KOPT-K1 (cell line): ENCODE measurements around the gene CRYBG3.

Experiments used
- H3K27ac ChIP-seq: fragments of 200-600 bp; sonication (generic); 2 replicates; pipeline ENCODE4 v1.5.1; 2016; ENCODE audit warnings: antibody characterized with exemption, mild to moderate bottlenecking, low read depth, low read length; ENCODE audit not compliant: poor library complexity, severe bottlenecking
- H3K36me3 ChIP-seq: fragments of 200-600 bp; sonication (generic); 2 replicates; pipeline ENCODE4 v1.5.1; 2017; ENCODE audit warnings: antibody characterized with exemption, mild to moderate bottlenecking, low read length, moderate library complexity; ENCODE audit not compliant: insufficient read depth
- H3K9me3 ChIP-seq: fragments of 200-600 bp; sonication (generic); 2 replicates; pipeline ENCODE4 v1.5.1; 2017; ENCODE audit warnings: antibody characterized with exemption, low read length, mild to moderate bottlenecking; ENCODE audit not compliant: insufficient read depth, poor library complexity, severe bottlenecking

Gene CRYBG3

DNA sequence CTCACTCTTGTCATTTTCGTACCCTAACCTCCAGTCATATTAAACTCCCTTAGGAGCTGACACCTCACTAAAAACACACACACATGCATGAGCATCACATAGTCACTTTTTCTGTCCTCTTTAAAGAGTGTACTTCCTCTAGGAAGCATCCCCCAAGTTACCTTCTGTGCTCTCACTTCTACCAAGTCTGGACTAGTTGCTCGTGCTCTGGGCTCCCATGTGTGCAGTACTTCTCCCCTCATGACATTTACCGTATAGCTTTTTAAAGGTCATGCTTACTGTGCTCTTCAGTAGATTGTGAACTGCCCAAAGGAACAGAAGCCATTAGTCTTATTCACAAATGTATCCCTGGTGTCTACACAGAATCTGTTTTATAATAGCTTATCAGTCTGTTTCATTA is 42.0 kb downstream of the CRYBG3 start:
- no peak overlapping the region for H3K27ac ChIP-seq
- H3K9me3 ChIP-seq: no peaks in the 10 kb centered on the region
- no peaks in the 10 kb centered on the region for H3K36me3 ChIP-seq

DNA sequence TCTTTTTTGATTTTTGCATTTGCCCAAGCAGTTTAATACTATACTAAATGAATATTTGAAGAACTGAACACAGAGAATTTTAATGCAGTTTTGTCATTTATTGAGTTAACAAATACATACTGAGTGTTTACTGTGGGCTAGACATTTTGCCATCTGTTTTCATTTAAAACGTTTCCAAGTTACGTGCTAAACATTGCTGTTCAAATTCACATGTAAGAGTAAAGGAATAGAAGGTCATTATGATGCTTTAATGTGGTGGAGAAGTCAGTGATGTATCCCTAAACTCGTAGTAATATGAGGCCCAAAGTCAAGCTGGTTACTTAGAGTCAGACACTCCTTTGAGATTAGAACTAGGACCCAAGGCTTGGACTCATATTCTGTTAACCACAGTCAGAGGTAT is 49.4 kb downstream of the CRYBG3 start:
- Histone ChIP-seq H3K9me3 (no peaks in the 10 kb centered on the region), H3K36me3 (no peaks in the 10 kb centered on the region), H3K27ac (no peak overlapping the region)

DNA sequence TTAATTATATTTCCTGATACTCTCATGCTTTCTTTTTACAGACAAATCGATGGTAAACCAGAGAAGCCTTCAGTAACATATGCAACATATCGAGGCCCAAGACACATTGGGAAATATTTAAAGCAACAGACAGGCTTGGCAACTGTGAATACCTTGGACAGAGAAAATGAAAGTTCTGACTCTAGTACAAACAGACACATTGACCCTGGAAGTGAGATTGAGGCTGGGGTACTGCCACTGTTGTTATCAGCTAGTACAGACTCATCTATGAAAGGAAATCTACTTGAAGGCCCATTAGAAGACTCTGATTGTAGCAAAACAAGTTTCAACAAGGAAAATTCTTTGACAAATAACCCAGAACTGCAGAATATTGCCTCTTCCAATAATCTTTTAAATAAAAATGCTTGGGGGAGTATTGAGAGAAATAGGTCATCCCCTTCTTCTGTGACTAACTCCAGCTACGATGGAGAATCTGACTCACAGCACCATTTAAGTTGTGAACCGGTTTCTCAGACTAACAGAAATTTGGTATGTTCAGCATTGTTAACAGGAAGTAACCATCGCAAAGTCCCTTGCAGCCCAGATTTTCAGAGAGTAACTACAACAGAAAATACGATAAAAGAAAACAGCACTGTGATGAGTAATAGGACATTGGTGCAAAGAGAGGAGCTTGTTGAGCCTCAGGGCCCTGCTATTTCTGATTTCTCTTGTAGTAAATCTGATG is 50.2 kb downstream of the CRYBG3 start:
- H3K9me3 ChIP-seq: no peaks in the 10 kb centered on the region
- H3K27ac ChIP-seq: no peak overlapping the region
- no peaks in the 10 kb centered on the region for H3K36me3 ChIP-seq

DNA sequence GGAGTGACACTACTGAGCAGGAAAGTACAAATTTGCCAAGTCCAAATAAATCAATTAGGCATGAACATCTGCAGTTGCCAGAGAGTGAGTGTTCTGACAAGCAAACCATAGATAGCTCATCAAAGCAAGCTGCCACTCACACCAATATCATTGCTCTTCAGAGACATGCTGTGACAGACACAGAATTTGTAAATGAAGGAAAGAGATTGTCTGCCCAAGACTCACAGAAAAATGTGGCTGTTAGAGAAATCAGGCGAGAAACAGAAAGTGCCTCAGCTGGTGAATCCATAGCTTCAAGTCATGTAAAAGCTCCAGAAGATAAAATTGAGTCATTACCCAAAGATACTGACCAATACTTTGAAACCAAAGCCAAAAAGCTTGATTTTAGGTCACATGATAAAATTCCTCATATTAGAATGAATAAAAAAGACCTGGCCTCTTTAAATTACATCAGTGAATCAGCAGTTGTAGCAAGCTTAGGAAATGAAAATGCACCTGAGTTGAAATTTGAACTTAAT is 50.8 kb downstream of the CRYBG3 start:
- no peak overlapping the region for H3K27ac ChIP-seq
- H3K9me3 ChIP-seq: no peaks in the 10 kb centered on the region

DNA sequence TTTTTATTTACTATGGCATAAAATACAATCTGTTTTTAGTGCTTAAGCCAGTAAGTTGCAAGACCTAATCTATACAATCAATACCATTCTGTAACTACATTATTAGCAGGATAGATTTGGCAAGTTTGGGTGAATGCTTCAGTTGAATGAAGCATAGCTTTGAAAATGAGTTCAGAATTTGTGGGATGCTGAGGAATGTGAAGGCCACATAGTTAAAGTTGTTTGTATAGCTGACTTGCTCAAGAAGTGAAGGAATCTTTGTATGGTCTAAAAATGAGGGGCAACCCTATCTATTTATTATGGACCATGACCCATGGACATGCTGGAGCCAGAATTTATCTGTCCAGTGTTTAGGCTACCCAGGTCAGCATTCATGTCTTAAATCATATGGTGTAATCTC is 58.5 kb downstream of the CRYBG3 start:
- Histone ChIP-seq H3K36me3 (no peaks in the 10 kb centered on the region), H3K9me3 (no peaks in the 10 kb centered on the region), H3K27ac (no peak overlapping the region)

More for the DNA sequence above, 50.8 kb downstream of the CRYBG3 start:
- no peaks in the 10 kb centered on the region for H3K36me3 ChIP-seq

DNA sequence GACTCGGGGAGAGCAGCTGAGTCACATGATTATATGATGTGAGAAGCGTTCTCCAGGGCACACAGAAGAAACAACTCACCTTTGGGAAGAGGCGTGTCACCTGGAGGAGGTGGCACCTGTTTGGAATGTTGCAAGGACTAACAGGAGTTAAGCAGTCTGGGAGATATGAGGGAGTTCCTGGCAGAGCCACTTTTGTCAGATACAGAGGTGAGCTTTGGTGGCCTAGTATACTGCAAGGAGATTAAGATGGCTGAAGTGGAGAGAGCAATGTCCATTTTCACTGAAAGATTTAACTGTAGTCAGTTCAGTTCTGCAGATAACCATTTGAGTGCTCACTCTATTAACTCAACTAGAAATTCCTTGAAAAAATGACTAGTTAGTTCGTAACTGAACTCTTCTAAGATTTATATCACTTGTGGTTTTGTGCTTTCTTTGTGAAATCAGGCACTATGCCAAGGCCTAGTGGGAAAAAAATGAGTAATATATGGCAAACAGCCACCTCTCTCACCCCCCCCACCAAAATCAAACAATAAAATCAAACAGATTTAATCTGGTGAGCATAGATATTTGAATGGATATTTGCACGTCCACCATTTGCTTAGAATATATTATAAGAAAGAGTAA is 61.3 kb downstream of the CRYBG3 start:
- no peaks in the 10 kb centered on the region for H3K9me3 ChIP-seq
- no peak overlapping the region for H3K27ac ChIP-seq
- H3K36me3 ChIP-seq: no peaks in the 10 kb centered on the region

DNA sequence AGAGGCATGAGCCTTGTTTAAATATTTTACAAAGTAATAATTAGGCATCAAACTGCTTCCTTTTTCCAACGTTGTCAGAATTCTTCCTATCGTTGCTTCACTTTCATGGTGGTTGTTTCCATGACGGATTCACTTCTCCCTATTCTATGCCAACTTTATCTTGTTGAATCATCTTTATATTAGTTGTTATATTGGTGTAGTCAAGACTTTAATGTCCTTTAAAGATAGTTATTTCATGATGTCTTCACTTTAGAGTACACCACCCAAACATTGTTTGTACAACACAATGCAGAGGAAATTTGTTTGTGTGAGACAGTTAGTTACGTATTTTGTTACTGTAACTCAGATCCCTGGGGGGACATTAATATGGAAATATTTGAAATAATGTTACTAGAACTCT is 61.9 kb downstream of the CRYBG3 start:
- Histone ChIP-seq H3K36me3 (no peaks in the 10 kb centered on the region), H3K9me3 (no peaks in the 10 kb centered on the region), H3K27ac (no peak overlapping the region)

DNA sequence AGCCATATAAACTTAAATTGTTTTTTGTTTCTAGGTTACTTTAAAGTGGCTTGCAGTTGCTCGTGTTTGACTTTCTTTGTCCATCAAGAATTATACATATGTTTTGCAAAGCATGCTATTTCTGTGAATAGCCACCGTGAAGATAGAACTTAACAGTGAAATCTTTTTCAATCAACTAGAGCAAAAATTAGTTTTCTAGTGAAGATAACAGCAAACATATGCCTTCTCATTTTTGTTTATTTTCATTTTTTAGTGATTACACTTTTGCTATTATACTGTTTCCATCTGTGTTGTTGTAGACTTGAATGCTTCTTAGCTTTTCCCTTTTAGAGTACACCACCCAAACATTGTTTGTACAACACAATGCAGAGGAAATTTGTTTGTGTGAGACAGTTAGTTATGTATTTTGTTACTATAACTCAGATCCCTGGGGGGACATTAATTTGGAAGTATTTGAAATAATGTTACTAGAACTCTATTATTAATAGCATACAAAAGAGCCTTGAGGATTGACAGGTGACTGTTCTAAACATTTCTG is 62.8 kb downstream of the CRYBG3 start:
- H3K27ac ChIP-seq: no peak overlapping the region
- H3K36me3 ChIP-seq: no peaks in the 10 kb centered on the region
- no peaks in the 10 kb centered on the region for H3K9me3 ChIP-seq

DNA sequence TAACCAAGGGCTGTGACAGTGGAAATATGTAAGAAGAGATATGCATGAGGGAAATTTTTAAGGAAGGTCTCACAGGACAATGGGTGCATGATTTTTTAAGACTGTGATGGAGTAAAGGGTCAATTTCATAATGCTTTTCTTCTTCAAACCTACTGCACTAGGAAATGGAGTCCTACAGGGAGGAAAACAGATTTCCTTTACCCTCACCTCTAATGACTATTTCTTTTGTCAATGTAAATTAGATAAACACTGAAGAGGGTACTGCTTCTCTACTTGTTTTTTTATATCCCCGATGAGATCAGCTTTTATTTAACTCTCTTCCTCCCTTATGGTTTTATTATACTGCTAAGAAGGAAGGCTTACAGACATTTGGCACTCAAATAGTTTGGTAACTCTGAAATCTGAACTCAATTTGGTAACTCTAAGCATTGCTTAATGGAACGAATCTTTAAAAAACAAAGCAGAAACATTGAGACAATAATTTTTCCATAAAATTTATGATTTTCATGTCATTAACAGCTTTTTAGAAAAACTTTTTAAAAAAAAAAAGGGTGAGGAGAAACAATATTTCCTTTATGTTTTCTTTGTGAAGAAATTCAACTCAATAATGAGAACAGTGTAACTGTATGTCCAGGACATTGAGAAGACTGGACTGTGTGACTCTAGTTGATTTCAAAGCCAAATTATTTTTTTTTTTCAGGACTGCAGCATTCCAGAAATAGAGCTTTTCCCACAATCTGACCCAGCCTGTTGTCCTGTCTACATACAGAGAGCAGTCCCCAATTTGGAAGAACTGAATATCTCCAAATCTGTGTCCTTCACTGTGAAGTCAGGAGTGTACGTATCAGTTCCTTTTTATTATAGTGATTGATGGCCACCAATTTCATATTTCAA is 64.4 kb downstream of the CRYBG3 start:
- Histone ChIP-seq H3K27ac (no peak overlapping the region), H3K36me3 (no peaks in the 10 kb centered on the region), H3K9me3 (no peaks in the 10 kb centered on the region)

DNA sequence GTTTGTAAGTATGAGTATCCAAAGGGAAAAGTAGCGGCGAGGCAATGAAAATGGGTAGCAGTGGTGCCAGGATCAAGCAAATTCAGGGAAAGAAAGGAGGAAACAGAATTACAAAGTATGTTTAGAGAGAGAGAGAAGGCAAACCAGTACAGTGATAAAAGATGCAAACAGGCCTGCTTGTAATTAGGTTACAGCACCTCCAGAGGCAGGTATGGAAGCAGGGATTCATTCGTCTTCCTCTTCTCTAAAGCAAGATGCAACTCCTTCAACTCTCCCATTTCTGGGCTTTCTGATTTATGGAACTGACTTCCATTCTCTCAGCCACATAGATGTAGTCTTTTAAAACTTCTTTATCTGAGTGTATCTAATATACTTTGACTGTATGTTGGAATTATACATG is 68.0 kb downstream of the CRYBG3 start:
- no peaks in the 10 kb centered on the region for H3K9me3 ChIP-seq
- H3K27ac ChIP-seq: no peak overlapping the region
- no peaks in the 10 kb centered on the region for H3K36me3 ChIP-seq

DNA sequence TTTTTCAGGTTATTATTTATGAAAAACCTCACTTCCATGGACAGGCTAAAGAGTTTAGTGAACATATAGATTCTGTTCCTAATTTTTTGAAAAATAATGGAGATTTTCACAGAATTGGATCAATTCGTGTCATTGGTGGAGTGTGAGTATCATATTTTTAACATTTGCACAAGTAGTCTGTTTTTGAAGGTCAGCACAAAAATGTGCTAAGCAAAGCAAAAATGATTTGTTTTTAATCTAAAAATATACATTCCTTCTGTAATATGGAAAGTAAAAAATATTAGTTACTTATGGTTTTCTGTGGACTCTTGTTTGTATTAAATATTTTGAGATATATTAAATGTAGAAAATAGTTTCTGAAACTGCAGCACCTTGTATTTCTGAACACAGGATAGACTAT is 71.0 kb downstream of the CRYBG3 start:
- H3K9me3 ChIP-seq: no peaks in the 10 kb centered on the region
- H3K27ac ChIP-seq: no peak overlapping the region
- H3K36me3 ChIP-seq: no peaks in the 10 kb centered on the region

DNA sequence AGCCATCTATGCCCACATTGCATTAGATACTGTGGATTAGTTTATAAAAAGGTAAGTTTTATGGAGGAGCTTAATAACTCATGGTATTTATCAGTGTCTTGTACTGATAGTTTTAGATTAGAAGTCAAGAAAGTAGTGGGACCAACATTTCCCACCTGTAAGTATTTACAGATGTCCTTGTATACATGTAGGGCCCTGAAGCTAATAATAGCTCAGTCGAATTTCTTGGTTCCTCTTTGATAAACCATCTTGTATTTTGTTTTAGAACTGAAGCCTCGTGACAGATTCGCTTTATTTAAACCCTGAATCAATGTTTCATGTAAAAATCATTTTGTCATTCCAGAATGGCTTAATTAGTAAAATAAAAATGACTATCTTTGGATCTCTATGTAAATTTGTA is 73.4 kb downstream of the CRYBG3 start:
- H3K27ac ChIP-seq: no peak overlapping the region
- H3K9me3 ChIP-seq: no peaks in the 10 kb centered on the region
- no peaks in the 10 kb centered on the region for H3K36me3 ChIP-seq

DNA sequence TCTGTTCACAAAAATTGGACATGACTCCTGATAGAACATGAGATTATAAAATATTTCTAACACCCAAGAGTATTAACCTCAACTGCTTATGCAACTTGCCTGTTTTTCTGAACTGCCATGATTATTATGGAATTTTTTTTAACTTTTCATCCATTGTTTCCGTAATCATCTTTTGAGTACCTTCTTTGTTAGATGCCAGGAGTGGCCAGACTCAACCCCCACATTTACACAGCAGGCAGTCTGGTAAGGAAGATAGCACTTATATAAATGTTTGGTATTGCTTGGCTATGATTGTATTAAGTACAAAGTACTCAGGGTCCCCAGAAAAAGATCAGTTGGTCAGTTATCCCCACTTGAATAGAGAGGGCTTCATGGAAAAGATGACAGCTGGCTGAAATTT is 74.3 kb downstream of the CRYBG3 start:
- H3K36me3 ChIP-seq: no peaks in the 10 kb centered on the region
- H3K27ac ChIP-seq: no peak overlapping the region
- no peaks in the 10 kb centered on the region for H3K9me3 ChIP-seq

DNA sequence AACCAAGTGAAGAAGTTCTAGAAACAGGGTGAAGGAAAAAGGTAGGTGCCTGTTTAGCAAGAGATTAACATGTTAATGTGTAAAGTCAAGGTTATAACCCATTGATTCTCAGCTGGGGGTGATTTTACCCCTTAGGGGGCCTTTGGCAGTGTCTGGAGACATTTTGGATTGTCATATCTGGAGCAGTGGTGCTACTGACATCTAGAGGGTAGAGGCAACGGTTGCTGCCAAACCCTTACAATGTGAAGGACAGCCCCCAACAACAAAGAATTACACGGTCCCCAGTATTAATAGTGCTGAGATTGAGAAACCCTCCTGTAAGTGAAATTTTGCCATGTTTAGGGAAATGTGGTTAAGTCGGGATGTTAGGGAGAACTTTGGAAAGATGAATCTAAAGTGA is 74.7 kb downstream of the CRYBG3 start:
- no peak overlapping the region for H3K27ac ChIP-seq
- H3K9me3 ChIP-seq: no peaks in the 10 kb centered on the region
- H3K36me3 ChIP-seq: no peaks in the 10 kb centered on the region

DNA sequence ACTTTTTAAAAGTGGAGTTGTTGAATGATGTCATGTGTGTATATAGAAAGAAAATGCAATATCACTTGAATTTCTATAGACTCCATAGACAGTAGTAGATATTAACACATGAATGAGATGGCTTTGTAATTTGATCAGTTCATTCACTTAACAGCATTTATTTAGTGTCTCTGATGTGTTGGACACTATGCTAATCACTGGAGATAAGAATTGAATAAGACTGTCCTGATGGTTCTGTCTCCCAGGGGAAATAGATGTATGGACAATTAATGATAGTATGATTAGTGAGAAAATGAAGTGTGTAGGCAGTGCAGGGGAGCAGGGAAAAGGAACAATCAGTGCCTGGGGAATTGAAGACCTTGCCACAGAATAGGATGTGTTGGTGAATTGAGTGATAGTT is 77.5 kb downstream of the CRYBG3 start:
- Histone ChIP-seq H3K27ac (no peak overlapping the region), H3K9me3 (peaks cover 7% of the 10 kb centered on the region), H3K36me3 (no peaks in the 10 kb centered on the region)
